HG03135 (cell line): Measurements from ENCODE around the gene CLEC17A.
"Not testable (repeated sequence)": the region's sequence is repeated elsewhere in the genome, so short reads cannot be mapped to it uniquely, and the experiment has no call there.

Source experiments
- ATAC-seq: cut with Tn5 transposase; IDR thresholded peaks from one replicate; pipeline ENCODE4 v1.9.1; 2021; ENCODE audit warnings: mild to moderate bottlenecking, moderate library complexity; ENCODE audit not compliant: unreplicated experiment

CLEC17A gene

DNA sequence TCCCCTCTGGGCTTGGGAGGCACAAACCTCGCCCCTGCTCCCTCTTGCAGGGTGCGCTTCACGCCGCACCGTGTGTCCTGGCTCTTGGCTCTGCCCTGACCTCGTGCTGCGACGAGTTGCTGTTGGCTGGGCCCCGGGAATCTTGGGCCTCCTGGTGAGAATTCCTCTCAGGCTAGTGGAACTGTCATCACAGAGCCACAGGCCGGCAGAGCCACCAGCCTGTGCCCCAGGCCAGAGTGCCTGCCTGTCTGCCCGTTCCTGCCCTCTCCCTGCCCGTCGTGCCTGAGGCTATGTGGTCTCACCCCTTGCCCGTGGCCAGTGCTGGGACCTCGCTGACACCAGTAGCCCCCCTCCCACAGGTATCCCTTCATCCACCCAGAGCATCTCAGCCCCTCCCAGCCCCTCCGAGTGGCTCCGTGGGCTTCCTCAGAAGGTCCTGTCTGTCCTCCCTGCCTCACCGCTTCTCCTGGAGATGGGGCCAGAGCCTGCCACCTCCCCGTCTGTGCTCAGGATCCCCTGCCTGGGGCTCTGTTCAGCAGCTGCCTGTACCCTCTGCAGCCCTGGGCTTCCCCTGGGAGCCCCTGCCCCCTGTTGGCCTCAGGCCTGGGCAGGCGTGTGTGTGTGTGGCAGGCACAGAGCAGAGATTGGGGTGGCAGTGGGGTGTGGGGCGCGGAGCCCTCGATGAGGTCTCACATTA lies 24.4 kb upstream of the CLEC17A start:
- no peak for ATAC-seq

GRCh38 chr19:14559916-14560775 lies 22.7 kb upstream of the CLEC17A start:
- ATAC-seq = no peak

- ATAC-seq = no peak
Measured at GRCh38 chr19:14560776-14561108, 22.1 kb upstream of the CLEC17A start.

- no peak for ATAC-seq
Measured at GRCh38 chr19:14561249-14561648, 21.6 kb upstream of the CLEC17A start.

DNA sequence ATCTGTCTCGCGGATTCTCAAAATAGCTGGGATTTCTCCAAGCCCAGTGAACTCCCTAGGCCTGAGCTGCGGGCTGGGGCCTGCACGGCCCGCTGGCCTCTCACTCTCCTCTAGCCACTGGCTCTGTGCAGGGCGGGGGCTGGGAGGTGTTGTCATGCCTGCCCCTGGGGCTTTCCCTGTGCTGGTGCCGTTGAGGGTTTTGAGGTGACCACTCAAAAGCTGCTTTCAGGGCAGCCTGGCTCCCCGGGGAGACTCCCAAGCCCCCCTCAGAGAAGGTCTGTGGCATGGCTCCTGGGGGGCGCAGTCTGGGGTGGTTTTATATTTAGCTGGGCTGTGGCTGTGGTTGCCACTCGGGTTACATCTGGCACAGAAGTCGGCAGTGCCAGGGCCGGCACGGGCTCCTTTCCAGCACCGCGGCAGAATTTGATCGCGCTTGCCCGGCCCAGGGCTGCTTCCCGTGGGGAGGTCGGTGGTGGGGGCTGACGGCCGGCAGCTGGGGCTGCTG lies 21.0 kb upstream of the CLEC17A start:
- ATAC-seq = no peak

DNA sequence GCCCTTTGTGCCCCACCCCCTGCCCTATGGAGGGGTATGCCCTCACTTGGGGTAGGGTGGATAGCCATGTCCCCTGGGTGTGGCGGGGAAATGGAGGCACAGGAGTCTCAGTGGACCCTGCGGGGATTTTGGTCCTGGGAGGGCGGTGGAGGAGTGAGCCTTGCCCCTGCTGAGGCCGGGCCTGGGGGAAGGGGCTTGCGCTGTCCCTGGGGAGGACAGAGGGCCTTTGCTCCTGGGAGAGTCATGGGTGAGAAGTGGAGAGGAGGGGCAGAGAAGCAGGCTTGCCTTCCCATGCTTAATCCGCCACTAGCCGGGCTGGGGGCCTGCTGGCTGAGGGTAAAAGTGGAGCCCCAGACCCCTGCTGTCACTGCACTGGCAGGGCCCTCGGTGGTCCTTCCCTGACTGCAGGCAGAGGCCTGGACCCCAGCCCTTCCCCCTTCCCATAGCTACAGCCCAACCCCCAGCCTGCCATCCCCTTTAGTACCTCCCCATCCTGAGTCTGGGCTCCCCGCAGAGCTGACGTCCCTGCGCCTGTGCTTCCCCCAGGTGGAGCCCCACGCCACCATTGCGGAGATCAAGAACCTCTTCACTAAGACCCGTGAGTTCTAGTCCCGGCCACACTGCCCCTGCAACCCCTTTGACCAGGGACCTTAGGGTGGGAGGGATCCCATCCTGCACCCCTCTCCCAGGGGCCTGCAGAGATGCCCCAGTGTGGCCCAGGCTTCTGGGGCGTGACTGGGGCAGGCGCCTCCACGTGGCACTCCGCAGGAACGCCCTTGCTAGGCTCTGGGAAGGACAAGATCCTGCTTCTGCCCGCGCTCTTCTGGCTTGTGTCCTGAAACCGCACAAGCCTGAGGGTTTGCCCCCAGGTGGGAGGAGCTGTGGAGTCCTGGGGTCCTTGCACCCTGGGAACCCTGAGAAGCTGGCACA lies 20.0 kb upstream of the CLEC17A start:
- no peak for ATAC-seq

GRCh38 chr19:14563590-14563926 lies 19.3 kb upstream of the CLEC17A start:
- no peak for ATAC-seq

- ATAC-seq = no peak
Measured at GRCh38 chr19:14563989-14564651, 18.8 kb upstream of the CLEC17A start.

GRCh38 chr19:14564652-14565297 lies 18.1 kb upstream of the CLEC17A start:
- not testable (repeated sequence) for ATAC-seq

DNA sequence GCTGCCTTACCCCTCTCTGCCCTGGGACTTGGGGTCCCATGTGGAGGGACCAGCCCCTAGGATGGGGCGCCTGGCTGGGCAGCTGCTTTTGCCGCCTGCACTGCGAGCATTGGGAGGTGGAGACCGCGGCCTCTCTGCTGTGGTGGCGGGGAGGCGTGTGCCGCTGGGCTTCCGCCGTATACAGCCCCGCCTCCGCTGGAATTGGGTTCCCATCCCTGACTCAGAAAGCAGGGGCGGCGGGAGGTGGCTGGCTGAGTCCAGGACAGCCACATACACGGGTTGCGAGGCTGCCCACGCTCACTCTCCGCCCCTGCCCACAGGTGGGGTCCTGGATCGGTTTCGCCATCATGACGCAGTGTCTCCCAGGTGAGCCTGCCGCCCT lies 17.6 kb upstream of the CLEC17A start:
- ATAC-seq = no peak

DNA sequence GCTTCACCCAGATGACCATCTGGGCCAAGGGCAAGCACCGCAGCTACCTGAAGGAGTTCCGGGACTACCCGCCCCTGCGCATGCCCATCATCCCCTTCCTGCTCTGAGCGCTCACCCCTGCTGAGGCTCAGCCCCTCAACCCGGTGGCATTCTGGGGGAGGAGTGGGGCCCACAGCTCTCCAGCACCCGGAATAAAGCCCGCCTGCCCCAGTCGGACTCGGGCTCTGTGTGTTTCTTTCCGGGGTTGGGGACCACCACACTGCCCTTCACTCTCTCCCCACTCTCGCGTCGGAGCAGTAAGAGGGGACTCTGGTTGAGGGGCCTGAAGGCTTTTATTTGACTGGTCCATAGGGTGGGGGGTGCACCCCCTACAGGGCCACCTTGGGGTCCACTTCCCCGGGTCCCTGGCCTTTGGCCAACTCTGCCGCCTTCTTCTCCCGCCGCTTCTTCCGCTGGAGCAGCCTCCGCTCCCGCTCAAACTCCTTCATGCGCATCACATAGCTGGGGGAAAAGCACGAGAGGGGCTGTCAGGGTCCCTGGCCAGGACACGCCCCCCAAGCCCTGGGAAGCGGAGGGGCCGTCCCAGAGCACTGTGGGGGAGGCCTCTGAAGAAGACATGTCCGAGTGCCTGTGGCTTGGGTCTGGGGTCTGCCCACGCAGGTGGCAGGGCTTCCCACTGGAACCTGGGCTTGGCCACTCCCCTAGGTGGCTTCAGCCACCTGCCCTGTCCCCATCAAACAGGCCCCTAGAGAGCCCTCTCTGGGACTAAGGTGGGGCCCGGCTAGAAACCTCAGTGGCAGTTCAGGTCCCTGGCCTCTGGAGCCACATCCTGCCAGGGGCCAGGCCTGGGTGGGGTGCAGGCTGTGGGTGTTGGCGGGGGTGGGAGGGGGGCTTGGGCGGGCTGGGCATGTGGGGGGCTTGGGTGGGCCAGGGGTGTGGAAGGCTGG lies 16.8 kb upstream of the CLEC17A start:
- no peak for ATAC-seq

- no peak for ATAC-seq
Measured at GRCh38 chr19:14566712-14567077, 16.2 kb upstream of the CLEC17A start.

GRCh38 chr19:14567079-14567478 lies 15.8 kb upstream of the CLEC17A start:
- no peak for ATAC-seq

DNA sequence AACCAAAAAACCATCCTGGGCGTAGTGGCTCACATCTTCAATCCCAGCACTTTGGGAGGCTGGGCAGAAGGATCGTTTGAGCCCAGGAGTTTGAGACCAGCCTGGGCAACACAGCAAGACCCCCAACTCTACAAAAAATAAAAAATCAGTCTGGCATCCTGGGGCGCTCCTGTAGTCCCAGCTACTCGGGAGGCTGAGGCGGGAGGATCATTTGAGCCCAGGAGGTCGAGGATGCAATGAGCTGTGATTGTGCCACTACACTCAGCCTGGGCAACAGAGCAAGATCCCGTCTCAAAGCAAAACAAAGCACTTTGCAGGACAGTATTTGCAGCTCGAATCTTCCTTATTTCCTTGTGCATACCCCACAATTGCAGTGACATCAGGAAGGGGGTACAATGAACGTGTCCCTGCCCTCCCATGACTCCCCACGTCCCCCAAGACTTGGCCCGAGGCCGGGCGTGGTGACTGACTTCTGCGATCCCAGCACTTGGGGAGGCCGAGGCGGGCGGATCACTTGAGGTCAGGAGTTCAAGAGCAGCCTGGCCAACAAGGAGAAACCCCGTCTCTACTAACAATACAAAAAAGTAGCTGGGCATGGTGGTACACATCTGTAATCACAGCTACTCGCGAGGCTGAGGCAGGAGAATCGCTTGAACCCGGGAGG lies 11.9 kb upstream of the CLEC17A start:
- no peak for ATAC-seq

DNA sequence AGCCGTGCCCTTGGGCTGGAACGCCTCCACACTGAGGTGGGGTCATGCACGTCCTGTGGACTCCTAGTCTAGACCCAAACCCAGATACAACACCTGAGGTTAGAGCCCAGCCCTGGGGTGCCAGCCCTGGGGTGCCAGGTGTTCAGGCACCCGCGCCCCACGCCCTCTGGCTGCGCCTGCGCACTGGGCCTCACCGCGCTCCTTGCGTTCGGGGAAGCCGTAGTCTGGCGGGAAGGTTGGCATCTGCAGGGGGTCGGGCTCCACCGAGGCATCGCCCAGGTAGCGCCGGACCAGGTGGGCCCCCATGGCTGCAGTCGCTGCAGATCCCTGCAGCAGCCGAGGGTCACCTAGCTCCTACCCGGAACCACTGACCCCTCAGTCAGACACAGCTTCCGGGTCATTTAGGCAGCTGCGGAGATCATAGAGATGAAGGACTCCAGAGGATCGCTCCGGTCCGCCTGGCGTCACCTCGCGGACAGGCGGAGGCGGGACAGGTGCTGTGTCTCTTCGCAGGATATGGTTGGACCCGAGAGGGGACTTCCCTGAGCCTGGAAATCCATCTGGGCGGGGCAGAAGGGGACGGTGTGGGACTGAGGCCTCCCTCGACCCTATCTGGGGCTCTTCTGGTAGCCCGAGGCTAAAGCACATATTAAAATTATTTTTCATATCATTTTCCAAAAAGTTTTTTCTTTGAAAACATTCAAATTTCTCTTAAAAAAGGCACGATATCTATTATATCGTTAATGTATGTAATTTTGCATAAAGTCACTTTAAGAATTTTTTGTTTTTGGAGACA lies 11.0 kb upstream of the CLEC17A start, which contains the start of gene NDUFB7:
NDUFB7 (minus strand) TSS at position 372 of the 796 bp plus-strand sequence; CDS start at position 306, 66 bp downstream.
- peak; percentile 82 for ATAC-seq

DNA sequence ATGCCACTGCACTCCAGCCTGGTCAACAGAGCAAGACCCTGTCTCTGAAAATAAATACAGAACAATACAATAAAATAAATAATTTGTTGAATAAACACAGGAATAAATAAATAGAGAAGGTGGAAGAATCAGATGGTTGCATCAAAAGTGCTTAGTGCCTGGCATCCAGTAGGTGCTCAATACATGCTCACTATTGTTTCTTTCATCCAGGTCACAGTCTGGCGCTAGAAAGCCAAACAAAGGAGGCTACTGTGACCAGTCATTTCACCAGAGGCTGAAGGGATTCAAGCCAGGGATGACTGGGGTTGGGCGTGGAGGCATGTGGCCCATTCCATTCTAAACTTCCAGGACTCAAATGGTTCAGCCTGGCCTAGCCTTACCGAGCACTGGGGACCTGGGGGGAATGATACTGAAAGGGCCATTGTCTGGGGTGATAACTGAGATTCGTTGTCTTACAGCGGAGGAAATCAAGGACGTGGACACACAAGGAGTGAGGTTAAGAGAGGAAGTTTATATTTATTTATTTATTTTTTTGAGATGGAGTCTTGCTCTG lies 7.4 kb upstream of the CLEC17A start:
- ATAC-seq = no peak

- no peak for ATAC-seq
Measured at GRCh38 chr19:14576363-14576762, 6.5 kb upstream of the CLEC17A start.
